ENCODE data around the gene ADAMTS17. TPM values are rescaled to one million over a fixed set of nuclear protein-coding genes. Genes with fewer than 3 reads are reported as not detected.

The ADAMTS17 gene
- total RNA-seq, 1 experiment from 2014 or later: 0.32 TPM

GRCh38 chr15:99994849-99995248 lies 346.9 kb downstream of the ADAMTS17 start:
- DNase-seq (ENCODE audit: low read depth in 1 of 2, low spot score in 2 of 2): no peak
- Histone ChIP-seq H3K27ac (no peak overlapping the region), H3K4me1 (replicated peaks) (no peaks in the 10 kb centered on the region), H3K36me3 (no peaks in the 10 kb centered on the region), H3K27me3 (replicated peaks) (no peaks in the 10 kb centered on the region), H3K4me3 (no peak overlapping the region), H3K9me3 (replicated peaks) (no peaks in the 10 kb centered on the region)

- no peak overlapping the region for H3K4me3 ChIP-seq
- H3K27me3 ChIP-seq (replicated peaks): no peaks in the 10 kb centered on the region
- no peaks in the 10 kb centered on the region for H3K36me3 ChIP-seq
- no peaks in the 10 kb centered on the region for H3K9me3 ChIP-seq (replicated peaks)
- DNase-seq (ENCODE audit: low read depth in 1 of 2, low spot score in 2 of 2): no peak
- H3K27ac ChIP-seq: no peak overlapping the region
- no peaks in the 10 kb centered on the region for H3K4me1 ChIP-seq (replicated peaks)
Observed at GRCh38 chr15:99993681-99994131, 348.1 kb downstream of the ADAMTS17 start.

GRCh38 chr15:99993262-99993661 lies 348.5 kb downstream of the ADAMTS17 start:
- Histone ChIP-seq H3K36me3 (no peaks in the 10 kb centered on the region), H3K27me3 (replicated peaks) (no peaks in the 10 kb centered on the region), H3K4me1 (replicated peaks) (no peaks in the 10 kb centered on the region), H3K4me3 (no peak overlapping the region), H3K9me3 (replicated peaks) (no peaks in the 10 kb centered on the region), H3K27ac (no peak overlapping the region)
- no peak for DNase-seq (ENCODE audit: low read depth in 1 of 2, low spot score in 2 of 2)

- no peak overlapping the region for H3K27ac ChIP-seq
- H3K27me3 ChIP-seq (replicated peaks): no peaks in the 10 kb centered on the region
- no peaks in the 10 kb centered on the region for H3K4me1 ChIP-seq (replicated peaks)
- H3K4me3 ChIP-seq: no peak overlapping the region
- H3K9me3 ChIP-seq (replicated peaks): no peaks in the 10 kb centered on the region
- no peak for DNase-seq (ENCODE audit: low read depth in 1 of 2, low spot score in 2 of 2)
- H3K36me3 ChIP-seq: no peaks in the 10 kb centered on the region
Observed at GRCh38 chr15:99992611-99993231, 349.1 kb downstream of the ADAMTS17 start.

- no peak for DNase-seq (ENCODE audit: low read depth in 1 of 2, low spot score in 2 of 2)
- Histone ChIP-seq H3K4me1 (replicated peaks) (no peaks in the 10 kb centered on the region), H3K27ac (no peak overlapping the region), H3K27me3 (replicated peaks) (no peaks in the 10 kb centered on the region), H3K9me3 (replicated peaks) (no peaks in the 10 kb centered on the region), H3K4me3 (no peak overlapping the region), H3K36me3 (no peaks in the 10 kb centered on the region)
Observed at GRCh38 chr15:99989095-99989494, 352.7 kb downstream of the ADAMTS17 start.

GRCh38 chr15:99987701-99988100 lies 354.1 kb downstream of the ADAMTS17 start:
- Histone ChIP-seq H3K36me3 (no peaks in the 10 kb centered on the region), H3K27me3 (replicated peaks) (no peaks in the 10 kb centered on the region), H3K4me1 (replicated peaks) (no peaks in the 10 kb centered on the region), H3K9me3 (replicated peaks) (no peaks in the 10 kb centered on the region), H3K4me3 (no peak overlapping the region), H3K27ac (no peak overlapping the region)
- DNase-seq (ENCODE audit: low read depth in 1 of 2, low spot score in 2 of 2): no peak

GRCh38 chr15:99987119-99987506 lies 354.7 kb downstream of the ADAMTS17 start:
- H3K4me1 ChIP-seq (replicated peaks): no peaks in the 10 kb centered on the region
- H3K36me3 ChIP-seq: no peaks in the 10 kb centered on the region
- DNase-seq (ENCODE audit: low read depth in 1 of 2, low spot score in 2 of 2): no peak
- H3K4me3 ChIP-seq: no peak overlapping the region
- no peaks in the 10 kb centered on the region for H3K27me3 ChIP-seq (replicated peaks)
- H3K9me3 ChIP-seq (replicated peaks): no peaks in the 10 kb centered on the region
- no peak overlapping the region for H3K27ac ChIP-seq

- no peaks in the 10 kb centered on the region for H3K4me1 ChIP-seq (replicated peaks)
- no peak overlapping the region for H3K4me3 ChIP-seq
- no peaks in the 10 kb centered on the region for H3K27me3 ChIP-seq (replicated peaks)
- H3K36me3 ChIP-seq: no peaks in the 10 kb centered on the region
- no peaks in the 10 kb centered on the region for H3K9me3 ChIP-seq (replicated peaks)
- no peak overlapping the region for H3K27ac ChIP-seq
- no peak for DNase-seq (ENCODE audit: low read depth in 1 of 2, low spot score in 2 of 2)
Observed at GRCh38 chr15:99986297-99987118, 355.3 kb downstream of the ADAMTS17 start.

GRCh38 chr15:99985878-99986277 lies 355.9 kb downstream of the ADAMTS17 start:
- H3K36me3 ChIP-seq: no peaks in the 10 kb centered on the region
- no peaks in the 10 kb centered on the region for H3K4me1 ChIP-seq (replicated peaks)
- H3K9me3 ChIP-seq (replicated peaks): no peaks in the 10 kb centered on the region
- no peak for DNase-seq (ENCODE audit: low read depth in 1 of 2, low spot score in 2 of 2)
- no peak overlapping the region for H3K27ac ChIP-seq
- no peaks in the 10 kb centered on the region for H3K27me3 ChIP-seq (replicated peaks)
- no peak overlapping the region for H3K4me3 ChIP-seq

- Histone ChIP-seq H3K9me3 (replicated peaks) (no peaks in the 10 kb centered on the region), H3K4me1 (replicated peaks) (no peaks in the 10 kb centered on the region), H3K36me3 (no peaks in the 10 kb centered on the region), H3K4me3 (no peak overlapping the region), H3K27ac (no peak overlapping the region), H3K27me3 (replicated peaks) (no peaks in the 10 kb centered on the region)
- no peak for DNase-seq (ENCODE audit: low read depth in 1 of 2, low spot score in 2 of 2)
Observed at GRCh38 chr15:99984491-99985243, 357.1 kb downstream of the ADAMTS17 start.

GRCh38 chr15:99983886-99984286 lies 357.9 kb downstream of the ADAMTS17 start:
- DNase-seq (ENCODE audit: low read depth in 1 of 2, low spot score in 2 of 2): no peak
- Histone ChIP-seq H3K4me3 (no peak overlapping the region), H3K9me3 (replicated peaks) (no peaks in the 10 kb centered on the region), H3K36me3 (no peaks in the 10 kb centered on the region), H3K27me3 (replicated peaks) (no peaks in the 10 kb centered on the region), H3K27ac (no peak overlapping the region), H3K4me1 (replicated peaks) (no peaks in the 10 kb centered on the region)

GRCh38 chr15:99983171-99983885 lies 358.4 kb downstream of the ADAMTS17 start:
- no peak overlapping the region for H3K4me3 ChIP-seq
- no peaks in the 10 kb centered on the region for H3K36me3 ChIP-seq
- DNase-seq (ENCODE audit: low read depth in 1 of 2, low spot score in 2 of 2): no peak
- H3K27ac ChIP-seq: no peak overlapping the region
- no peaks in the 10 kb centered on the region for H3K9me3 ChIP-seq (replicated peaks)
- H3K27me3 ChIP-seq (replicated peaks): no peaks in the 10 kb centered on the region
- no peaks in the 10 kb centered on the region for H3K4me1 ChIP-seq (replicated peaks)

- H3K27ac ChIP-seq: no peak overlapping the region
- H3K27me3 ChIP-seq (replicated peaks): no peaks in the 10 kb centered on the region
- H3K36me3 ChIP-seq: no peaks in the 10 kb centered on the region
- DNase-seq (ENCODE audit: low read depth in 1 of 2, low spot score in 2 of 2): no peak
- H3K4me1 ChIP-seq (replicated peaks): no peaks in the 10 kb centered on the region
- H3K9me3 ChIP-seq (replicated peaks): no peaks in the 10 kb centered on the region
- H3K4me3 ChIP-seq: no peak overlapping the region
Observed at GRCh38 chr15:99982662-99983061, 359.1 kb downstream of the ADAMTS17 start.
